ENCODE measurements around the gene CHD6. TPM values are rescaled to one million over a fixed set of nuclear protein-coding genes. Genes with fewer than 3 reads are reported as not detected.

Gene CHD6
- total RNA-seq, 6 experiments from 2014 or later = 9.3 to 24.1 (median 16.6) TPM

GRCh38 chr20:41469868-41470267 is 148.3 kb downstream of the CHD6 start:
- TF ChIP-seq CTCF (IDR thresholded peaks at IDR 0.05) = no peak
- no peak for TF ChIP-seq POLR2A (IDR thresholded peaks at IDR 0.05)
- 67% methylated on average over 3 of the region's 3 CpGs for WGBS (ENCODE audit: insufficient coverage, low coverage, low lambda C conversion rate, missing lambda C conversion rate)
- peaks cover 0 to 9% (median 4%) of the 10 kb centered on the region in 4 donors for H3K36me3 ChIP-seq
- no peaks in the 10 kb centered on the region for H3K4me1 ChIP-seq
- ATAC-seq (no peak), DNase-seq (no peak)
- no peak overlapping the region for H3K4me3 ChIP-seq
- no peak overlapping the region for H3K27ac ChIP-seq
- intact Hi-C loops (cut with DNase I) = no loop called here
- H3K9me3 ChIP-seq = no peaks in the 10 kb centered on the region
- no peaks in the 10 kb centered on the region for H3K27me3 ChIP-seq

- Histone ChIP-seq H3K27ac (no peak overlapping the region), H3K9me3 (no peaks in the 10 kb centered on the region), H3K27me3 (no peaks in the 10 kb centered on the region), H3K4me1 (no peaks in the 10 kb centered on the region), H3K4me3 (no peak overlapping the region), H3K36me3 (peaks cover 0 to 9% (median 4%) of the 10 kb centered on the region in 4 donors)
- no peak for ATAC-seq
- TF ChIP-seq POLR2A (IDR thresholded peaks at IDR 0.05) = no peak
- no peak for TF ChIP-seq CTCF (IDR thresholded peaks at IDR 0.05)
- WGBS (ENCODE audit: insufficient coverage, low coverage, low lambda C conversion rate, missing lambda C conversion rate) = 92% methylated on average over 3 of the region's 5 CpGs
- no peak for DNase-seq
- intact Hi-C loops (cut with DNase I) = no loop called here
These were observed 149.1 kb downstream of the CHD6 start for GRCh38 chr20:41468994-41469600.

GRCh38 chr20:41467690-41468089 is 150.5 kb downstream of the CHD6 start:
- H3K9me3 ChIP-seq = no peaks in the 10 kb centered on the region
- DNase-seq = no peak
- TF ChIP-seq CTCF (IDR thresholded peaks at IDR 0.05) (no peak), POLR2A (IDR thresholded peaks at IDR 0.05) (no peak)
- no peaks in the 10 kb centered on the region for H3K4me1 ChIP-seq
- H3K4me3 ChIP-seq = no peak overlapping the region
- intact Hi-C loops (cut with DNase I) = no loop called here
- ATAC-seq = no peak
- H3K27me3 ChIP-seq = no peaks in the 10 kb centered on the region
- WGBS (ENCODE audit: insufficient coverage, low coverage, low lambda C conversion rate, missing lambda C conversion rate) = 68% methylated on average over 5 of the region's 5 CpGs
- peaks cover 0 to 9% (median 4%) of the 10 kb centered on the region in 4 donors for H3K36me3 ChIP-seq
- H3K27ac ChIP-seq = no peak overlapping the region

- H3K9me3 ChIP-seq = no peaks in the 10 kb centered on the region
- no peak for ATAC-seq
These were observed 151.0 kb downstream of the CHD6 start for GRCh38 chr20:41467220-41467619.

More at GRCh38 chr20:41467220-41467619, 151.0 kb downstream of the CHD6 start:
- DNase-seq = no peak
- Histone ChIP-seq H3K27ac (no peak overlapping the region), H3K36me3 (peaks cover 0 to 9% (median 4%) of the 10 kb centered on the region in 4 donors), H3K27me3 (no peaks in the 10 kb centered on the region), H3K4me3 (no peak overlapping the region), H3K4me1 (no peaks in the 10 kb centered on the region)
- TF ChIP-seq CTCF (IDR thresholded peaks at IDR 0.05) = peak in 1 of 4 donors; percentile 6
- TF ChIP-seq POLR2A (IDR thresholded peaks at IDR 0.05) = no peak
- 89% methylated on average over 3 of the region's 3 CpGs for WGBS (ENCODE audit: insufficient coverage, low coverage, low lambda C conversion rate, missing lambda C conversion rate)
- intact Hi-C loops (cut with DNase I) = no loop called here

Data from right lobe of liver (tissue), 6 donors.